GM18951 (cell line): Measurements from ENCODE around the gene TXNDC11.

Experiments used
- POLR2A ChIP-seq: IDR thresholded peaks from 4 replicates; pipeline ENCODE4 v1.6.1; 2011; ENCODE audit warnings: mild to moderate bottlenecking; ENCODE audit not compliant: insufficient read length, insufficient read depth; ENCODE audit errors: extremely low read depth
- in situ Hi-C: fragments of 300-500 bp; cut with MboI; formaldehyde crosslinking; loops from one replicate; pipeline ENCODE4 v1.12.0; 2022; ENCODE audit warnings: low sequenced_read_pairs, mixed read lengths, inconsistent platforms; ENCODE audit not compliant: unreplicated experiment

The TXNDC11 gene

GRCh38 chr16:11669380-11670146 lies 73.1 kb downstream of the TXNDC11 start:
- no peak for TF ChIP-seq POLR2A
- in situ Hi-C loops, result loop anchor here (25.0 kb wide), 1 partner anchor 707 kb away; no protein-coding TSS in a partner anchor

GRCh38 chr16:11668623-11669379 lies 73.9 kb downstream of the TXNDC11 start:
- in situ Hi-C loops, result loop anchor here (25.0 kb wide), 1 partner anchor 706 kb away; no protein-coding TSS in a partner anchor
- no peak for TF ChIP-seq POLR2A

DNA sequence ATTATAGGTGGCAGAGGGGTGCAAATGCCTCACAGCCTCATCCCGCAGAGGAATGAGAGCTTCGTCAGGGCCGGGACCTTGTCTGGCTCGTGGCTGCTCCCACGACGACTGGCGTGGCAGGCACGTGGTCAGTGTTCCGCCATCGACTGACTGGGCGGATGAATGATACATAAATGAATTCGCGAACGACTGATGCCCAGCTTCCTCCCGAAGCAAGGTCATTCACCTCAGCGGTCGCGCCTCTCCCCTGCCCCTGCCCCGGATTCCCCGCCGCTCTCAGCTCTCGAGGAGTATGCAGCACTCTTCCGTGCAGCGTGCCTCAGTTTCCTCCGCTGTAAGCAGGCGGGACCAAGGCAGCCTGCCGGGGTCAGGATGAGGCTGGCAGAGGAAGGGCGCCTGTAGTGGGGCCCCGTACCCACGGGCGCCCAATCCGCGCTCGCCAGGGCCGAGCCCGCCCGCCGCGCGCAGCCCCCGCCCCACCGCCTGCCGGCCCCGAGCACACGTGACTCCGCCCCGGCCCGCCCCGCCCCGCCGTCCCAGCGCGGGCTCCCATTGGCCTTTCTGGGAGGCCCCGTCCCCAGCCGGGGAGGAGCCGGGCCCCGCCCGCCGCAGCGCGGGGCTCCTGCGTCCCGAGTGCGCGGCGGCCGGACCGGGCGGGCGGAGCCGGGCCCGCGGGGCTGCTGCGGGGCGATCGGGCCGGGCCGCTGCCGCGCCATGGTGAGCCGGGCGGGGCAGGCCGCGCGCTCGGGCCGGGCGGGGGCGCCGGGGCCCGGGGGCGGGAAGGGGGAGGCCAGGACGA lies 74.6 kb downstream of the TXNDC11 start, which contains the start of gene SNN:
Gene SNN, plus strand, starts transcription at position 632 of the 799 bp plus-strand sequence. CDS start 7,605 bp downstream, outside the sequence.
- peak; percentile 74 for TF ChIP-seq POLR2A
- in situ Hi-C loops, result loop anchor here (25.0 kb wide), 1 partner anchor 706 kb away; no protein-coding TSS in a partner anchor

DNA sequence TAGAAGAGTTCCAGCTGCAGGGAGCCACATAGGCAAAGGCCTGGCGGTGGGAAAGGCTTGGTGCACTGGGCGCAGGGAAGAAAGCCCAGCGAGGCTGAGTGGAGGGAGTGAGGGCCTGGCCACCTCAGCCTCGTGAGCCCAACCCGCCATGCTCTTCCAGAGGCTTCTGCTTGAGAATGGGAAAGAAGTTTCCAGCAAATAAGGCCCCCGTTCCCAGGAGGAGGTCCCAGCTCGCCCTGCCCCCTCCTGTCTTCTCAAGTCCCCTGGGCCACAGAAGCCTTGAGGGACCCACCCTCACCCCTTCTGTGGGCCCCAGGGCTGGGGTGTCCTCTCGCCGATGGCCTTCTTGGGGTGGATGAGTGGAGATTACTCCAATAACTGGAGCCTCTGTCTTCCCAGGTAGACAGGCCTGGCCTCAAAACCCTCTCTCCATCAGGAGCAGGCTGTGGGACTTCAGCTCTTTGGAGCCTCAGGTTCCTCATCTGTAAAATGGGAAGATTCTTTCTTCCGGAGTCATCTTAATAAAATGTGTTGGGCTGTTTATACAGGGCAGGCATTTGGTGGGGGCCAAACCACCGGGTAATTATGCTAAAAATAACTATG lies 75.3 kb downstream of the TXNDC11 start:
- no peak for TF ChIP-seq POLR2A
- in situ Hi-C loops, result loop anchor here (25.0 kb wide), 1 partner anchor 705 kb away; no protein-coding TSS in a partner anchor

- in situ Hi-C loops, result loop anchor here (25.0 kb wide), 1 partner anchor 704 kb away; no protein-coding TSS in a partner anchor
- TF ChIP-seq POLR2A, result no peak
Observed at GRCh38 chr16:11666103-11667055, 76.3 kb downstream of the TXNDC11 start.

- TF ChIP-seq POLR2A, result no peak
- in situ Hi-C loops, result loop anchor here (25.0 kb wide), 1 partner anchor 703 kb away; no protein-coding TSS in a partner anchor
Observed at GRCh38 chr16:11665071-11665491, 77.6 kb downstream of the TXNDC11 start.

DNA sequence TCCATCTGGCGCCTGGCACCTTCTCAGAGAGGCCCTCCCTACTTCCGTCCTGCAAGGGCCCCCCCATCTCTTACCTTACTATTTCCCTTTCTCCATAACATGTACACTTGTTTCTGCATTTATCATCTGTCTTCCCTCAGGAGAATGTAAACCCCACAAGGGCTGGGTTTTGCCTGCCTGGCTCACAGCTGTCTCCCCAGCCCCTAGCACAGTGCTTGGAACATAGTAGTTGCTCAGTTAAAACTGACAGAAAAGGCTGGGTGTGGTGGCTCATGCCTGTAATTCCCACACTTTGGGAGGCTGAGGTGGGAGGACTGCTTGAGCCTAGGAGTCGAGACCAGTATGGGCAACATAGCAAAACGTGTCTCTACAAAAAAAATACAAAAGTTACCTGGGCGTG lies 80.1 kb downstream of the TXNDC11 start:
- TF ChIP-seq POLR2A, result no peak
- in situ Hi-C loops, result loop anchor here (25.0 kb wide), 1 partner anchor 700 kb away; no protein-coding TSS in a partner anchor

- in situ Hi-C loops, result loop anchor here (25.0 kb wide), 1 partner anchor 698 kb away; no protein-coding TSS in a partner anchor
- no peak for TF ChIP-seq POLR2A
Observed at GRCh38 chr16:11660565-11660964, 82.1 kb downstream of the TXNDC11 start.

- TF ChIP-seq POLR2A, result no peak
Observed at GRCh38 chr16:11658896-11659708, 83.6 kb downstream of the TXNDC11 start.

GRCh38 chr16:11657556-11657955 lies 85.1 kb downstream of the TXNDC11 start:
- in situ Hi-C loops, result loop anchor here (25.0 kb wide), 1 partner anchor 695 kb away; no protein-coding TSS in a partner anchor

More at GRCh38 chr16:11658896-11659708, 83.6 kb downstream of the TXNDC11 start:
- in situ Hi-C loops, result loop anchor here (25.0 kb wide), 1 partner anchor 697 kb away; no protein-coding TSS in a partner anchor

More at GRCh38 chr16:11657556-11657955, 85.1 kb downstream of the TXNDC11 start:
- no peak for TF ChIP-seq POLR2A
